Measurements from ENCODE around the gene BTBD9. TPM values are rescaled to one million over a fixed set of nuclear protein-coding genes. Genes with fewer than 3 reads are reported as not detected.

Gene BTBD9
- total and polyA plus RNA-seq, 7 experiments from 2014 or later: 12.7 to 58.8 (median 37.8) TPM

DNA sequence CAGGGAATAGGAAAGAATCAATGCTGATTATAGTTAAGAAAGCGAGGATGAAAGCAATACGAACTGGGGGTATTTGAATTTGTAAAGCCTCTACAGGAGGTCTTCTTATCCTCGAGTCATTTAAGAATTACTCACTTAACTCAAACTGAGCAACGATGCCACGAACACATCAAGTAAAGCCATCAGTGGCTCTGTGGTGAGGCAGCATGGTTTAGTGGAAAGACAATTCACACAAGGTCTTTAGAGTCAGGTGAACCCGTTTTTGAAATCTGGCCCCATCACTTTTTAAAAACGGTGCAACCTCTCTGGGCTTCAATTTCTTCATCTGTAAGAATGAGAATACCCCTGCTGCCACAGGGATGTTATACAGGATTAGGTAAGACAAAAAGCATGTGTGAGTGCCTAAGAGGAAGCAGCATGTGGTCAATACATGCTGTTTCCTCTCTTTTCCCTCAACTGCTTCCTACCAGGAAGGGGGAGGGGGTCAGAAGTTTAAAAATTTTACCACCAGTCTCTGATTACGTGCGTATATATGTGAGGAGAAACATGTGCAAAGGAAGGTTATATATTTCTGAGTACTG, 162.0 kb downstream of the BTBD9 start:
- Histone ChIP-seq H3K4me1 (ENCODE audit: control insufficient read depth in 2 of 2, insufficient read depth in 2 of 2, low read length in 2 of 2) (no peaks in the 10 kb centered on the region), H3K4me3 (ENCODE audit: low read length) (no peak overlapping the region), H3K9me3 (ENCODE audit: control insufficient read depth in 2 of 3, low read length in 3 of 3) (no peaks in the 10 kb centered on the region), H3K27me3 (ENCODE audit: control insufficient read depth in 2 of 2, insufficient read depth in 2 of 2, low read length in 2 of 2) (no peaks in the 10 kb centered on the region), H3K36me3 (ENCODE audit: control insufficient read depth in 2 of 3, insufficient read depth in 3 of 3, low read length in 3 of 3) (no peaks in the 10 kb centered on the region), H3K27ac (ENCODE audit: low read depth, low read length) (no peak overlapping the region)
- Mint-ChIP-seq H3K4me3 (no peak overlapping the region), H3K27ac (no peak overlapping the region), H3K4me1 (peaks cover 0 to 16% (median 0%) of the 10 kb centered on the region in 7 donors), H3K27me3 (no peaks in the 10 kb centered on the region), H3K9me3 (peaks cover 0 to 2% (median 0%) of the 10 kb centered on the region in 11 donors), H3K36me3 (peaks cover 0 to 30% (median 24%) of the 10 kb centered on the region in 5 donors)
- POLR2A ChIA-PET: interaction anchor here (1.0 kb wide), 1 partner anchor 12 kb away, joined by 4 read pairs; no protein-coding TSS in a partner anchor
- intact Hi-C loops (cut with micrococcal nuclease): no loop called here
- CTCF ChIA-PET: no interaction called here
- DNase-seq (no peak), ATAC-seq (no peak)

DNA sequence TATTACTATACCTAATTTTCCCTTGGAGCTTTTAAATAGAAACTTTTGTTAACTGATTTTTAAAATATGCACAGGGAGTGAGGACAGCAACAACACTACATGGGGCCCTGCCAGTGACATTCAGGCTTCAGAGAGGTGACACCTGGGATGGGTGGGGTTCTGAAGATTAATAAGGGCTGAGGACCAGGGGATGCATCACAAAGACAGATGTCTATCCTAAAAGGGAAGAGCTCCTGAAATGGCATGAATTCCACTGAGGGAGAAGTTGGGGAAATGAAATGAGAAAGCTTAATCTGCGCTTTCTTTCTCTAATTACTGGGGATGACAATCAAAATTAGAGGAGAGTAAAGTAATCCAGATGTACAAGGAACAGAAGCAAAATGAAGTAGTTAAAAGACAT, 162.8 kb downstream of the BTBD9 start:
- no peaks in the 10 kb centered on the region for H3K27me3 ChIP-seq (ENCODE audit: control insufficient read depth in 2 of 2, insufficient read depth in 2 of 2, low read length in 2 of 2)
- H3K4me3 Mint-ChIP-seq: no peak overlapping the region
- no peak overlapping the region for H3K27ac Mint-ChIP-seq
- no peaks in the 10 kb centered on the region for H3K27me3 Mint-ChIP-seq
- no peak overlapping the region for H3K27ac ChIP-seq (ENCODE audit: low read depth, low read length)
- ChIA-PET POLR2A (no interaction called here), CTCF (interaction anchor here (0.6 kb wide), 1 partner anchor 586 kb away, joined by 3 read pairs; no protein-coding TSS in a partner anchor)
- no peak for DNase-seq
- H3K9me3 ChIP-seq (ENCODE audit: control insufficient read depth in 2 of 3, low read length in 3 of 3): no peaks in the 10 kb centered on the region
- ATAC-seq: no peak
- peaks cover 0 to 16% (median 0%) of the 10 kb centered on the region in 7 donors for H3K4me1 Mint-ChIP-seq
- H3K4me3 ChIP-seq (ENCODE audit: low read length): no peak overlapping the region
- no peaks in the 10 kb centered on the region for H3K4me1 ChIP-seq (ENCODE audit: control insufficient read depth in 2 of 2, insufficient read depth in 2 of 2, low read length in 2 of 2)
- peaks cover 0 to 32% (median 29%) of the 10 kb centered on the region in 5 donors for H3K36me3 Mint-ChIP-seq
- H3K36me3 ChIP-seq (ENCODE audit: control insufficient read depth in 2 of 3, insufficient read depth in 3 of 3, low read length in 3 of 3): no peaks in the 10 kb centered on the region
- peaks cover 0 to 2% (median 0%) of the 10 kb centered on the region in 11 donors for H3K9me3 Mint-ChIP-seq
- intact Hi-C loops (cut with micrococcal nuclease): no loop called here

DNA sequence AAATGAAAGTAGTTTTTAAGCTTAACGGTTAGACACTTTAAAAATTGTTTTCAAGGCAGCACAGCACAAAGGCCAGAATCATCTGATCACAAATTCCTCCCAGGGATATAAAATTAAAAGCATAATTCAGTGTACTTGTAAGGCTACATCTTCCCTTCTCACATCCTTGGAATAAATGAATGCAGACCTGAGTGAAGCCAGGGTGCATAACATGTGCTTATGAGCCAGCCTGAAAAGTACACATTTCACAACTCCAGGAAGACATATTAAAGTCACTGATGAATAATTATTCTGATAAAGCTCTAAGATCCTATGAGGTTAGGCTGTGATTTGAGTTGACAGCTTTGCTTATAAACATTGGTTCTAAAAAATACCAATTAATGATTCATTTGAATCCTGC, 163.6 kb downstream of the BTBD9 start:
- DNase-seq: no peak

DNA sequence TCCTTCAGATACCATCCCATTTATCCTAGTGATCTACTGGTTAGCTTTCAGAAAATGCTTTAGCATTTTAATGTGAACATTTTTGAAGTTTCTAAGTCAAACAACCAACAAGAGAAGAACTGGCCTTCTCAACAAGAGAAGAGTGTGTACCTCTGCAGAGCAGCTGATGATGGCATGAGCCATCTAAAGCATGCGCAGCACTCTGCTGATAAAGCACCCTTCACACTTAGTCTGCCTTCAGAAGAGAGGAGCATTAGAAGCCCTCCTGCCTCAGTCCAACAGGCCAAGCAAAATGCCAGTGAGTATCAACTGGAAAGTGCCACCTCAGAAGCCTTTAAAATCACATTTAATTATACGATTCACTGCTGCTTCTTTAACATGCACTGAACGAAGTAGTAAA, 169.2 kb downstream of the BTBD9 start:
- no peak overlapping the region for H3K27ac Mint-ChIP-seq
- H3K4me3 Mint-ChIP-seq: no peak overlapping the region
- no peaks in the 10 kb centered on the region for H3K9me3 ChIP-seq (ENCODE audit: control insufficient read depth in 2 of 3, low read length in 3 of 3)
- no peaks in the 10 kb centered on the region for H3K4me1 ChIP-seq (ENCODE audit: control insufficient read depth in 2 of 2, insufficient read depth in 2 of 2, low read length in 2 of 2)
- DNase-seq (no peak), ATAC-seq (no peak)
- peaks cover 2 to 51% (median 33%) of the 10 kb centered on the region in 5 donors for H3K36me3 Mint-ChIP-seq
- peaks cover 0 to 5% (median 0%) of the 10 kb centered on the region in 7 donors for H3K4me1 Mint-ChIP-seq
- H3K36me3 ChIP-seq (ENCODE audit: control insufficient read depth in 2 of 3, insufficient read depth in 3 of 3, low read length in 3 of 3): no peaks in the 10 kb centered on the region
- H3K27me3 ChIP-seq (ENCODE audit: control insufficient read depth in 2 of 2, insufficient read depth in 2 of 2, low read length in 2 of 2): no peaks in the 10 kb centered on the region
- intact Hi-C loops (cut with micrococcal nuclease): no loop called here
- CTCF ChIA-PET: no interaction called here
- POLR2A ChIA-PET: no interaction called here
- no peak overlapping the region for H3K4me3 ChIP-seq (ENCODE audit: low read length)
- no peak overlapping the region for H3K27ac ChIP-seq (ENCODE audit: low read depth, low read length)
- peaks cover 0 to 5% (median 2%) of the 10 kb centered on the region in 11 donors for H3K9me3 Mint-ChIP-seq
- H3K27me3 Mint-ChIP-seq: no peaks in the 10 kb centered on the region

More for the DNA sequence above, 163.6 kb downstream of the BTBD9 start:
- Histone ChIP-seq H3K36me3 (ENCODE audit: control insufficient read depth in 2 of 3, insufficient read depth in 3 of 3, low read length in 3 of 3) (no peaks in the 10 kb centered on the region), H3K9me3 (ENCODE audit: control insufficient read depth in 2 of 3, low read length in 3 of 3) (no peaks in the 10 kb centered on the region), H3K27ac (ENCODE audit: low read depth, low read length) (no peak overlapping the region), H3K4me3 (ENCODE audit: low read length) (no peak overlapping the region), H3K27me3 (ENCODE audit: control insufficient read depth in 2 of 2, insufficient read depth in 2 of 2, low read length in 2 of 2) (no peaks in the 10 kb centered on the region), H3K4me1 (ENCODE audit: control insufficient read depth in 2 of 2, insufficient read depth in 2 of 2, low read length in 2 of 2) (no peaks in the 10 kb centered on the region)
- Mint-ChIP-seq H3K4me1 (peaks cover 0 to 16% (median 0%) of the 10 kb centered on the region in 7 donors), H3K27me3 (no peaks in the 10 kb centered on the region), H3K27ac (no peak overlapping the region), H3K36me3 (peaks cover 0 to 36% (median 29%) of the 10 kb centered on the region in 5 donors), H3K4me3 (no peak overlapping the region), H3K9me3 (peaks cover 0 to 2% (median 0%) of the 10 kb centered on the region in 11 donors)
- no peak for ATAC-seq
- ChIA-PET CTCF (no interaction called here), POLR2A (no interaction called here)
- intact Hi-C loops (cut with micrococcal nuclease): no loop called here

DNA sequence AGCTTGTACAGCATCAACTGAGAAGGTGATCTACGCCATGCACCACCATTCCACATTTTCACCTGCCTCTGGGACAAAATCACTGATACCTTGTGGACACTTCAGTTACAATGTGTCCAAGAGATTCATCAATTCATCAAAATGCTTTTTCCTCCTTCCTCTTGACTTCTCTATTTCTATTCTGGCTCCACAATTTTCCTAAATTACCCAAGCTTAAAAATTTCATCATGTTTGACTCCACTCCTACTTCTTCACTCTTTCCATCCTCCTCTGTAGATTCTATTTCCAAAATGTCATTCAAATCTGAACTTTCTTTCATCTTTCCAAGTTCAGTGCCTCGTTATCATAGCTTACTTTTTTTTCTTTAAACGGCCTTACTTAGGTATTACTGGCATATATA, 172.2 kb downstream of the BTBD9 start:
- H3K27ac Mint-ChIP-seq: no peak overlapping the region
- DNase-seq (no peak), ATAC-seq (no peak)
- no peak overlapping the region for H3K4me3 ChIP-seq (ENCODE audit: low read length)
- POLR2A ChIA-PET: no interaction called here
- H3K27me3 ChIP-seq (ENCODE audit: control insufficient read depth in 2 of 2, insufficient read depth in 2 of 2, low read length in 2 of 2): no peaks in the 10 kb centered on the region
- H3K9me3 ChIP-seq (ENCODE audit: control insufficient read depth in 2 of 3, low read length in 3 of 3): no peaks in the 10 kb centered on the region
- H3K4me1 ChIP-seq (ENCODE audit: control insufficient read depth in 2 of 2, insufficient read depth in 2 of 2, low read length in 2 of 2): no peaks in the 10 kb centered on the region
- H3K36me3 ChIP-seq (ENCODE audit: control insufficient read depth in 2 of 3, insufficient read depth in 3 of 3, low read length in 3 of 3): no peaks in the 10 kb centered on the region
- intact Hi-C loops (cut with micrococcal nuclease): no loop called here
- CTCF ChIA-PET: no interaction called here
- peaks cover 0 to 10% (median 4%) of the 10 kb centered on the region in 11 donors for H3K9me3 Mint-ChIP-seq
- peaks cover 3 to 45% (median 26%) of the 10 kb centered on the region in 5 donors for H3K36me3 Mint-ChIP-seq
- H3K4me1 Mint-ChIP-seq: no peaks in the 10 kb centered on the region
- H3K4me3 Mint-ChIP-seq: no peak overlapping the region
- no peak overlapping the region for H3K27ac ChIP-seq (ENCODE audit: low read depth, low read length)
- no peaks in the 10 kb centered on the region for H3K27me3 Mint-ChIP-seq

DNA sequence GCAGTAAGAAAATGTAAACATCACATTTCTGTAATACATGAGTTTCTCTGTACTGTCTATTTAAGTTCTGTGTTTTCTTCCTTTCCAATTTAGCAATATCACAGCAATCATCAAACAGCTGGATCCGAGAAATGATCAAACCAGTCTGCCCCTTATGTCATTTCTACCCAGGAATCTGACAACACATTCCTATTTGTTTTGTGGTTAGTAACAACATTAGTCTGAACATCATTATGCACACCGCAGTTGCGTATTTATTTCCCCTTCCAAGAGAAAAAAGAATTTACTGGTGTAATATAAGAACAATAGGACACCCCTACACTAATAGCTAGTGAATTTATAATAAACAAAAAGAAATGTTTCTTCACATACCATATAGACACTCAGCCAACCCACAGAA, 179.5 kb downstream of the BTBD9 start:
- DNase-seq (no peak), ATAC-seq (no peak)
- Histone ChIP-seq H3K27ac (ENCODE audit: low read depth, low read length) (no peak overlapping the region), H3K4me1 (ENCODE audit: control insufficient read depth in 2 of 2, insufficient read depth in 2 of 2, low read length in 2 of 2) (no peaks in the 10 kb centered on the region), H3K4me3 (ENCODE audit: low read length) (no peak overlapping the region), H3K9me3 (ENCODE audit: control insufficient read depth in 2 of 3, low read length in 3 of 3) (no peaks in the 10 kb centered on the region), H3K27me3 (ENCODE audit: control insufficient read depth in 2 of 2, insufficient read depth in 2 of 2, low read length in 2 of 2) (no peaks in the 10 kb centered on the region), H3K36me3 (ENCODE audit: control insufficient read depth in 2 of 3, insufficient read depth in 3 of 3, low read length in 3 of 3) (no peaks in the 10 kb centered on the region)
- Mint-ChIP-seq H3K27me3 (peaks cover 0 to 3% (median 0%) of the 10 kb centered on the region in 5 donors), H3K36me3 (peaks cover 3 to 43% (median 14%) of the 10 kb centered on the region in 5 donors), H3K9me3 (peaks cover 0 to 10% (median 3%) of the 10 kb centered on the region in 11 donors), H3K4me1 (peaks cover 0 to 7% (median 0%) of the 10 kb centered on the region in 7 donors), H3K27ac (no peak overlapping the region), H3K4me3 (no peak overlapping the region)
- CTCF ChIA-PET: no interaction called here
- intact Hi-C loops (cut with micrococcal nuclease): no loop called here
- POLR2A ChIA-PET: no interaction called here

DNA sequence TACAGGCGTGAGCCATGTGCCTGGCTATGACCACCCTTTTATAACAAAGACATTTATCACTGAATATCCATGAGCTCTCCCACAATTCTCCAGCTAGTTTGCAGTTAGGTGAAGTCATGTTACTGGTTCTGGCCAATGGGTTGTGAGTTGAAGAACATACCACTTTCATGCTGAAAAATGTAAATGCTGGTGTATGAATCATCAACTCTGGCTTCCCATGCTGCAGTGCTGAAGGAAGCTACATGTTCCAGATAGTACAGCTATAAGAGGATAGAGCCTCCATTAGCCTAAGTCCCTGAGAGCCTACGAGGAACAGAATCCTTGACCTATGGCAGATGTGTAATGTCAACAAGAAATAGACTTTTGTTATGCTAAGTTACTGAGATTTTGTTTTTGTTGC, 180.4 kb downstream of the BTBD9 start:
- ChIA-PET CTCF (interaction anchor here (0.6 kb wide), 1 partner anchor 394 kb away, joined by 3 read pairs; no protein-coding TSS in a partner anchor), POLR2A (no interaction called here)
- peaks cover 0 to 5% (median 3%) of the 10 kb centered on the region in 11 donors for H3K9me3 Mint-ChIP-seq
- H3K27me3 Mint-ChIP-seq: peaks cover 0 to 3% (median 0%) of the 10 kb centered on the region in 5 donors
- DNase-seq: no peak
- H3K4me1 ChIP-seq (ENCODE audit: control insufficient read depth in 2 of 2, insufficient read depth in 2 of 2, low read length in 2 of 2): no peaks in the 10 kb centered on the region
- H3K27me3 ChIP-seq (ENCODE audit: control insufficient read depth in 2 of 2, insufficient read depth in 2 of 2, low read length in 2 of 2): no peaks in the 10 kb centered on the region
- no peak overlapping the region for H3K27ac Mint-ChIP-seq
- H3K36me3 ChIP-seq (ENCODE audit: control insufficient read depth in 2 of 3, insufficient read depth in 3 of 3, low read length in 3 of 3): no peaks in the 10 kb centered on the region
- peaks cover 0 to 7% (median 0%) of the 10 kb centered on the region in 7 donors for H3K4me1 Mint-ChIP-seq
- no peak overlapping the region for H3K27ac ChIP-seq (ENCODE audit: low read depth, low read length)
- no peak overlapping the region for H3K4me3 Mint-ChIP-seq
- ATAC-seq: no peak
- intact Hi-C loops (cut with micrococcal nuclease): no loop called here
- no peaks in the 10 kb centered on the region for H3K9me3 ChIP-seq (ENCODE audit: control insufficient read depth in 2 of 3, low read length in 3 of 3)
- no peak overlapping the region for H3K4me3 ChIP-seq (ENCODE audit: low read length)
- peaks cover 3 to 40% (median 11%) of the 10 kb centered on the region in 5 donors for H3K36me3 Mint-ChIP-seq

Data from naive thymus-derived CD4-positive, alpha-beta T cell (primary cell).